ENCODE measurements around the gene PDGFB.

PDGFB gene

DNA sequence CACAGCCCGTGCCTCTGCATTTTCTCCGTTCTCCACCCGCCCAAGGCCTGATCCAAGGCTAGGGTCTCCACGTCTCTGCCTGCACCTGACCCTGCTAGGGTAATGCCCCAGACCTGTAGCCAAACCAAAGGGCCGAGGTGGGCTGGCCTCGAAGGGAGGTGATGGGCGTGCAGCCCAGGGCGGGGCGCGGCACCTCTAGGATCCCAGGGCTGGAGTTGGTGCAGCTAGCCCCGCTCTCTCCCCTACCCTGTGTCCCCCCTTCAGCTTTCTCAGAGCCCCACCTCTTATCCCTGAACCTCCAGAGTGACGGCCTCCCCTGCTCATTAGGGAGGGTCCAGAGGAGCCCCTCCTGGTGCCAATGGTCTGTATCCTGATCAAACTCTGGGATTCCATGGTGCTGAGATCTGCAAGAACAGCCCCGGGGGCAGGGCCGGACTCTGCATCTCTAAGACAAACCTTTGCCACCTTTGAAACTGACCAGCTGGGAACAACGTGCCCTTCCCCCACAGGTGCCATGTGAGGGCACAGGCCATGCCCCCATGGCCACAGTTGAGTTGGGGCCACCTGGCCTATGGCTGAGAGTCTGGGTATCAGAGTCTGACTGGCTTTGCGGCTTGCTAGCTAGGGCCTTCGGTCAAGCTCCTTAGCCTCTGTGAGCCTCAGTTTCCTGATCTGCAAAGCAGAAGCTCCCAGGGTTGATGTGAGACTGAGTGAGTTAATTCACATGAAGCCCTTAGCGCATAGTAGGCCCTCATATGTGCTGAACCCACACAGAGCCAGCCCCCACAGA is 69.2 kb downstream of the PDGFB start:
- no peak for DNase-seq (ENCODE audit: low read depth in 1 of 2, low spot score in 1 of 2)
- Histone ChIP-seq H3K4me3 (replicated peaks; ENCODE audit: insufficient read depth, low read length) (no peak overlapping the region), H3K27ac (replicated peaks) (no peak overlapping the region), H3K27me3 (ENCODE audit: insufficient read depth, poor library complexity, severe bottlenecking) (peaks cover 6% of the 10 kb centered on the region)
- TF ChIP-seq REST (IDR thresholded peaks at IDR 0.05; ENCODE audit: insufficient replicate concordance, low read depth) (no peak), GABPA (IDR thresholded peaks at IDR 0.05; ENCODE audit: low read depth) (no peak), SPI1 (IDR thresholded peaks at IDR 0.05; ENCODE audit: borderline replicate concordance, low read depth) (no peak), POLR2AphosphoS5 (IDR thresholded peaks at IDR 0.05; ENCODE audit: low read depth) (no peak)
- TF ChIP-seq, protein P1, sequence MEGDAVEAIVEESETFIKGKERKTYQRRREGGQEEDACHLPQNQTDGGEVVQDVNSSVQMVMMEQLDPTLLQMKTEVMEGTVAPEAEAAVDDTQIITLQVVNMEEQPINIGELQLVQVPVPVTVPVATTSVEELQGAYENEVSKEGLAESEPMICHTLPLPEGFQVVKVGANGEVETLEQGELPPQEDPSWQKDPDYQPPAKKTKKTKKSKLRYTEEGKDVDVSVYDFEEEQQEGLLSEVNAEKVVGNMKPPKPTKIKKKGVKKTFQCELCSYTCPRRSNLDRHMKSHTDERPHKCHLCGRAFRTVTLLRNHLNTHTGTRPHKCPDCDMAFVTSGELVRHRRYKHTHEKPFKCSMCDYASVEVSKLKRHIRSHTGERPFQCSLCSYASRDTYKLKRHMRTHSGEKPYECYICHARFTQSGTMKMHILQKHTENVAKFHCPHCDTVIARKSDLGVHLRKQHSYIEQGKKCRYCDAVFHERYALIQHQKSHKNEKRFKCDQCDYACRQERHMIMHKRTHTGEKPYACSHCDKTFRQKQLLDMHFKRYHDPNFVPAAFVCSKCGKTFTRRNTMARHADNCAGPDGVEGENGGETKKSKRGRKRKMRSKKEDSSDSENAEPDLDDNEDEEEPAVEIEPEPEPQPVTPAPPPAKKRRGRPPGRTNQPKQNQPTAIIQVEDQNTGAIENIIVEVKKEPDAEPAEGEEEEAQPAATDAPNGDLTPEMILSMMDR (IDR thresholded peaks at IDR 0.05; ENCODE audit: insufficient read depth, low read length), result no peak

DNA sequence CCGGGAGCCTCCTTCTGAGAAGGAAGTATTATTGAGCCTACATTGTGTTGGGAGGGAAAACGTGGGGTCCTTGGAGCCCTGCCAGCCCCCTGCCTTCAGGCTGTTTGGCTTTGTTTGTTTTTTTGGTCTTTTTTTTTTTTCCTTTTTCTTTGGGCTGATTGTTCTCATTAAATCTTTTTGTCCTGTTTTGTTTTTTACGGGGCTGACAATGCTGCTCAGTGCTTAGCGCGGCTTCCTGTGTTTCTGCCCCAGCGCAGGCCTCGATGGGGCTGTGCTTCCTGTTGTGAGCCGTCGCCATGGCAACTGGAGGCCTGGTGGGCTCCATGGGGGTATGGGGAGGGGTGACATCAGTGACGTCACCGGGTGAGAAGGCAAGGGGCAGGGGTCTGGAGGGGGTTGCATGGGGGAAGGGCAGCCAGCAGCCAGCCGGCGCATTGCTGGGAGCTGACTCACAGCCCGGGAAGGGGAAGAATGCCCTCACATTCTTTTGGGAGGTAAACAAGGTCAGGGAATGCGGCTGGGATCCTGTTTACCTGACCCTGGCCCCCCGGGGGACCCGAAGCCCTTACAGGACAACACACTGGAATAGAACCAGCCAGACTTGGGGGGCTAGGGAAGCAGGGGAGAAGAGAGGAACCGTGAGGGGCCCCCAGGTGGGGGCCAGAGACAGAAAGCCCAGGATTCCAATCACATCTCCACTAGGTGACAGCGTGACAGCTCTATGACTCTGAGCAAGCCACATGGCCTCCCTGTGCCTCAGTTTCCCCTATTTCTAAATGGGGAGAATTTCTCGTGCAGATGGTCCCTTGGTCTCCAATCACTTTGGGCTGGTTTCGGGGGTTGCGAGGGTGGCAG is 70.1 kb downstream of the PDGFB start:
- no peak overlapping the region for H3K4me3 ChIP-seq (replicated peaks; ENCODE audit: insufficient read depth, low read length)

More for the DNA sequence above, 70.1 kb downstream of the PDGFB start:
- no peak for TF ChIP-seq REST (IDR thresholded peaks at IDR 0.05; ENCODE audit: insufficient replicate concordance, low read depth)
- TF ChIP-seq, protein P1 (IDR thresholded peaks at IDR 0.05; ENCODE audit: insufficient read depth, low read length), result no peak
- no peak for TF ChIP-seq GABPA (IDR thresholded peaks at IDR 0.05; ENCODE audit: low read depth)
- no peak for TF ChIP-seq POLR2AphosphoS5 (IDR thresholded peaks at IDR 0.05; ENCODE audit: low read depth)
- no peak for TF ChIP-seq SPI1 (IDR thresholded peaks at IDR 0.05; ENCODE audit: borderline replicate concordance, low read depth)
- DNase-seq (ENCODE audit: low read depth in 1 of 2, low spot score in 1 of 2), result no peak
- peaks cover 6% of the 10 kb centered on the region for H3K27me3 ChIP-seq (ENCODE audit: insufficient read depth, poor library complexity, severe bottlenecking)
- H3K27ac ChIP-seq (replicated peaks), result no peak overlapping the region

All from HL-60 (cell line).